Vagina (tissue), 2 donors: Measurements from ENCODE around the gene ABL1.
A peak's percentile ranks its signal among the peaks of the same experiment; 100 is the strongest.

Source experiments
- CTCF ChIP-seq, 3 experiments: fragments of 450-650 bp in 2 of 3; fragments of 200-600 bp in 1 of 3; sonication (generic) in 1 of 3; IDR thresholded peaks; one replicate each; pipeline ENCODE4 v1.5.1; 2017 to 2019; ENCODE audit warnings: antibody characterized with exemption in 3 of 3, mild to moderate bottlenecking in 2 of 3, moderate library complexity in 2 of 3
- POLR2A ChIP-seq, 2 donors: fragments of 450-650 bp; IDR thresholded peaks; one replicate each; pipeline ENCODE4 v1.6.1; 2017; ENCODE audit warnings: antibody characterized with exemption in 2 of 2, mild to moderate bottlenecking in 2 of 2, moderate library complexity in 2 of 2
- POLR2AphosphoS5 ChIP-seq, 2 donors: sonication (generic); formaldehyde crosslinking; IDR thresholded peaks; one replicate each; pipeline ENCODE4 v1.9.0; 2017; ENCODE audit warnings: antibody characterized with exemption in 2 of 2, mild to moderate bottlenecking in 2 of 2, low read depth in 1 of 2; ENCODE audit not compliant: insufficient read depth in 1 of 2

DNA sequence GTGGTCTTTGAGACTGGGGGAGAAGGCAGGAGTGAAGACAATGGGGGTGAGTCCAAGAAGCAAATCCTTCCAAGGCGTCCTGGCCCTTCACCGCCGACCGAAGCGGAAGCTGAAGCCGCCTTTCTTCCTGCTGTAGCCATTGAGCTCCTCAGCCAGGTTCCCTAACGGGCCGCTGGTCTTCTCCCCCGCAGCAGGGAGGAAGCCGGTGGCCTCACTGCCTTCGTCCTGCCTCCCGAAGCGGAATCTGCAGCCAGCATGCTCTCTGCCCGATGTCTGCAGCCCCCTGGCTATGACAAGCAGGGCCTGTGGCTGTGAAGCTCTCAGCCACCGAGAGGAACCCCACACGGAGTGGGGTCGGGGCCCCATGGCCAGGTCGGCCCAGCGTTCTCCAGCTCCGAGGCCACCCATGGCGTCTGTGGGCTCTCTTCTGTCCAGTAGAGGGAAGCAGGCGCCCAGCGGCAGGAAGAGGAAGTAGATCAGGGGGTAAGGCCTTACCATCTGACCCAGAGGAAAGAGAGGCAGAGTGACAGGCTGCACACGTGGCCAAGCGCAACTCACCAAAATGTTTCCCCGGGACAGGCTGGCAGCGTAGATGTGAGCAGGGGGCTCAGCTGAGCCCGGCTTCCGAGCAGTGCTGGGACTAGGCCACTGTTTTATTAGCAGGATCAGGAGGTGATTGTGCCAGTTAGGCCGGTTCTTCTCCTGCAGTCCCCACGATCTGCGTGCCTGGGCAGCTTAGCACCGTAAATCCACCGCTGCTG lies 58.5 kb downstream of the ABL1 start:
- TF ChIP-seq POLR2A (IDR thresholded peaks at IDR 0.05) (no peak), CTCF (IDR thresholded peaks at IDR 0.05) (no peak), POLR2AphosphoS5 (IDR thresholded peaks at IDR 0.05; ENCODE audit: insufficient read depth in 1 of 2, low read depth in 1 of 2) (peak in 1 of 2 donors; percentile 22)
